Measurements from ENCODE around the gene NSFL1C.
"Not testable (repeated sequence)": the region's sequence is repeated elsewhere in the genome, so short reads cannot be mapped to it uniquely, and the experiment has no call there.

The NSFL1C gene

DNA sequence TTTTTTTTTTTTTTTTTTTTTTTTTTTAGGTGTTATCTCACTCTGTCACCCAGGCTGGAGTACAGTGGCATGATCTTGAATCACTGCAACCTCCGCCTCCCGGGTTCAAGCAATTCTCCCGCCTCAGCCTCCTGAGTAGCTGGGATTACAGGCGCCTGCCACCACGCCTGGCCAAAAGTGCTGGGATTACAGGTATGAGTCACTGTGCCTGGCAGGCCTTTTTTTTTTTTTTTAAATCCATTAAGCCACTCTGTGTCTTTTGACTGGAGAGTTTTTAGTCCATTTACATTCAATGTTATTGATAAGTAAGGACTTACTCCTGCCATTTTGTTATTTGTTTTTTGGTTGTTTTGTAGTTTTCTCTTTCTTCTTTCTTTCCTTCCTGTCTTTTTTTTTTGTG, 30.7 kb upstream of the NSFL1C start:
- H3K36me3 ChIP-seq (ENCODE audit: control insufficient read depth, insufficient read depth, low read length); H3K4me1 ChIP-seq (ENCODE audit: control insufficient read depth, insufficient read depth, low read length, poor library complexity, severe bottlenecking); H3K9me3 ChIP-seq (ENCODE audit: control insufficient read depth, low read length); H3K4me3 ChIP-seq (ENCODE audit: extremely low read depth, insufficient read depth, low read length, poor library complexity, severe bottlenecking); H3K27ac ChIP-seq (ENCODE audit: low read depth, low read length, severe bottlenecking): not testable (repeated sequence)
- 88 to 92% methylated on average over 3 to 5 of the region's 5 CpGs for WGBS, 2 experiments (ENCODE audit: insufficient coverage in 2 of 2)

DNA sequence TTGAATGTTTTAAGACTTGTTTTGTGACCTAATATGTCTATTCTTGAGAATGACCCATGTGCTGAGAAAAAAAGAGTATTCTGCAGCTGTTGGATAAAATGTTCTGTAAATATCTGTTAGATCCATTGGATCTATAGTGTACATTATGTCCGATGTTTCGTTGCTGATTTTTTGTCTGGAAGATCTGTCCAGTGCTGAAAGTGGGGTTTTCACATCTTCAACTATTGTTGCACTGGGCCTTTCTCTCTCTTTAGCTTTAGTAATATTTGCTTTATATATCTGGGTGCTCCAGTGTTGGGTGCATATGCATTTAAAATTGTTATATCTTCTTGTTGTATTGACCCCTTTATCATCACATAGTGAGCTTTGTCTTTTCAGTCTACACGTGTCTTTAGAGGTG, 30.3 kb upstream of the NSFL1C start:
- WGBS, 2 experiments (ENCODE audit: insufficient coverage in 2 of 2), result 80% methylated on average over 1 of the region's 3 CpGs; no CpG with 5 or more reads in 1 of the 2 experiments

DNA sequence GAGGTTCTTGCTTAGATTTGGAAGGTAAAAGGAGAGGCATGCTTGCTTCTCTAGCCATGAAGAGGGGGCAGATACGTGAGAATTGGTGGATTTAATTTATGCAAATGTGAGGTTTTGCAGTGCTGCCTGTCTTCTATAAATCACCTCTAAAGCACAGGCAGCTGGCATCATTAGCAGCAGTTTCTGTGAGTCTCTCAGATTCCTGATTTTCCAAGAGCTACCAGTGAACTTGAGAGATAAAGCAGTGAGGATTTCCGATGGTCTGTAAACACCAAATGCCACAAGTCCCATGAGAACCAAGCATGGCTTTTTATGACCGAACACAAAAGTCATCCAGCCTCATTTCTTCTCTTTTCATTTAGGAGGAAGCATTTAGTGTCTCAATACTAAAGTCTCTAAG, 27.8 kb upstream of the NSFL1C start:
- no peaks in the 10 kb centered on the region for H3K9me3 ChIP-seq (ENCODE audit: control insufficient read depth, low read length)
- 80 to 88% methylated on average over 1 to 3 of the region's 3 CpGs for WGBS, 2 experiments (ENCODE audit: insufficient coverage in 2 of 2)

More for the DNA sequence above, 30.3 kb upstream of the NSFL1C start:
- H3K27ac ChIP-seq (ENCODE audit: low read depth, low read length, severe bottlenecking), result no peak overlapping the region
- H3K4me3 ChIP-seq (ENCODE audit: extremely low read depth, insufficient read depth, low read length, poor library complexity, severe bottlenecking), result no peak overlapping the region
- no peaks in the 10 kb centered on the region for H3K9me3 ChIP-seq (ENCODE audit: control insufficient read depth, low read length)
- H3K36me3 ChIP-seq (ENCODE audit: control insufficient read depth, insufficient read depth, low read length), result no peaks in the 10 kb centered on the region
- H3K4me1 ChIP-seq (ENCODE audit: control insufficient read depth, insufficient read depth, low read length, poor library complexity, severe bottlenecking), result no peaks in the 10 kb centered on the region

GRCh38 chr20:1493536-1493935, 26.9 kb upstream of the NSFL1C start:
- H3K4me1 ChIP-seq (ENCODE audit: control insufficient read depth, insufficient read depth, low read length, poor library complexity, severe bottlenecking), result no peaks in the 10 kb centered on the region
- no CpG with 5 or more reads among the region's 1 CpG for WGBS, 2 experiments (ENCODE audit: insufficient coverage in 2 of 2)
- no peaks in the 10 kb centered on the region for H3K36me3 ChIP-seq (ENCODE audit: control insufficient read depth, insufficient read depth, low read length)
- no peak overlapping the region for H3K27ac ChIP-seq (ENCODE audit: low read depth, low read length, severe bottlenecking)
- no peaks in the 10 kb centered on the region for H3K9me3 ChIP-seq (ENCODE audit: control insufficient read depth, low read length)
- H3K4me3 ChIP-seq (ENCODE audit: extremely low read depth, insufficient read depth, low read length, poor library complexity, severe bottlenecking), result no peak overlapping the region

More for the DNA sequence above, 27.8 kb upstream of the NSFL1C start:
- no peaks in the 10 kb centered on the region for H3K36me3 ChIP-seq (ENCODE audit: control insufficient read depth, insufficient read depth, low read length)
- H3K4me1 ChIP-seq (ENCODE audit: control insufficient read depth, insufficient read depth, low read length, poor library complexity, severe bottlenecking), result no peaks in the 10 kb centered on the region
- H3K4me3 ChIP-seq (ENCODE audit: extremely low read depth, insufficient read depth, low read length, poor library complexity, severe bottlenecking), result no peak overlapping the region
- H3K27ac ChIP-seq (ENCODE audit: low read depth, low read length, severe bottlenecking), result no peak overlapping the region

GRCh38 chr20:1491860-1492642, 25.4 kb upstream of the NSFL1C start:
- no peaks in the 10 kb centered on the region for H3K4me1 ChIP-seq (ENCODE audit: control insufficient read depth, insufficient read depth, low read length, poor library complexity, severe bottlenecking)
- no peaks in the 10 kb centered on the region for H3K9me3 ChIP-seq (ENCODE audit: control insufficient read depth, low read length)
- H3K4me3 ChIP-seq (ENCODE audit: extremely low read depth, insufficient read depth, low read length, poor library complexity, severe bottlenecking), result no peak overlapping the region
- H3K27ac ChIP-seq (ENCODE audit: low read depth, low read length, severe bottlenecking), result no peak overlapping the region
- no peaks in the 10 kb centered on the region for H3K36me3 ChIP-seq (ENCODE audit: control insufficient read depth, insufficient read depth, low read length)
- 88 to 100% methylated on average over 1 of the region's 2 CpGs for WGBS, 2 experiments (ENCODE audit: insufficient coverage in 2 of 2)

- H3K4me1 ChIP-seq (ENCODE audit: control insufficient read depth, insufficient read depth, low read length, poor library complexity, severe bottlenecking), result no peaks in the 10 kb centered on the region
- no peaks in the 10 kb centered on the region for H3K9me3 ChIP-seq (ENCODE audit: control insufficient read depth, low read length)
- H3K4me3 ChIP-seq (ENCODE audit: extremely low read depth, insufficient read depth, low read length, poor library complexity, severe bottlenecking), result no peak within 1 kb of the TSS
- no peaks in the 10 kb centered on the region for H3K36me3 ChIP-seq (ENCODE audit: control insufficient read depth, insufficient read depth, low read length)
- no peak within 1 kb of the TSS for H3K27ac ChIP-seq (ENCODE audit: low read depth, low read length, severe bottlenecking)
- WGBS, 2 experiments (ENCODE audit: insufficient coverage in 2 of 2), result 87 to 90% methylated on average over 6 to 8 of the region's 11 CpGs
Observed at GRCh38 chr20:1491281-1491840, 24.7 kb upstream of the NSFL1C start, which contains the start of gene SIRPB2. SIRPB2 (minus strand) TSS chr20:1491420; CDS start chr20:1491359, 61 bp downstream.

DNA sequence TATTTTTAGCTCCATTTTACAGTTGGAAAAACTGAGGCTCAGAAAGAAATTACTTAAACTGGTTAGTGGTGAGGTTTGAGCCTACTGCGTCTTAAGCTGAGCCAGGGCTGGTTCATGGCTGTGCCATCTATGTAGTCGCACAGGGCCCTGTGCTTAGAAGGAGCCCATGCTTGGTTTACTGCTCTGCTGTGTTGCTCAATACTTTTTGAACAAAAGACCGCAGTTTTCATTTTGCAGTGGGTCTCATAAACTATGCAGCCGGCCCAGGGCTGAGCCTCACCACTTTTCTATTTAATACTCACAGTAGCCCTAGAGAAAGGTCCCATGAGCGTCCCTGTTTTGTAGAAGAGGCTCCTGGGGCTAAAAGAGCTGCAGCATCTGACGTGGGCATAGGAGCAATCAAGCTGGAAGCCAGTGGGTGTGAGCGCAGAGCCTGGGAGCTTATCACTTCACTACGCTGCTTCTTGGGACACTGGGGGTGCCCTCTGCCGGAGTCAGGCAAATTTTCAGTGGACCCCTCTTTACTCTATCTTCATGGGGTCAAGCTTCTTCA, 24.1 kb upstream of the NSFL1C start:
- no peak overlapping the region for H3K27ac ChIP-seq (ENCODE audit: low read depth, low read length, severe bottlenecking)
- 81 to 95% methylated on average over 5 to 6 of the region's 9 CpGs for WGBS, 2 experiments (ENCODE audit: insufficient coverage in 2 of 2)

GRCh38 chr20:1489764-1490436, 23.3 kb upstream of the NSFL1C start:
- Histone ChIP-seq H3K9me3 (ENCODE audit: control insufficient read depth, low read length) (no peaks in the 10 kb centered on the region), H3K4me1 (ENCODE audit: control insufficient read depth, insufficient read depth, low read length, poor library complexity, severe bottlenecking) (no peaks in the 10 kb centered on the region), H3K27ac (ENCODE audit: low read depth, low read length, severe bottlenecking) (no peak overlapping the region), H3K36me3 (ENCODE audit: control insufficient read depth, insufficient read depth, low read length) (no peaks in the 10 kb centered on the region), H3K4me3 (ENCODE audit: extremely low read depth, insufficient read depth, low read length, poor library complexity, severe bottlenecking) (no peak overlapping the region)
- 82 to 88% methylated on average over 3 to 6 of the region's 6 CpGs for WGBS, 2 experiments (ENCODE audit: insufficient coverage in 2 of 2)

More for the DNA sequence above, 24.1 kb upstream of the NSFL1C start:
- H3K4me1 ChIP-seq (ENCODE audit: control insufficient read depth, insufficient read depth, low read length, poor library complexity, severe bottlenecking), result no peaks in the 10 kb centered on the region
- no peak overlapping the region for H3K4me3 ChIP-seq (ENCODE audit: extremely low read depth, insufficient read depth, low read length, poor library complexity, severe bottlenecking)
- H3K9me3 ChIP-seq (ENCODE audit: control insufficient read depth, low read length), result no peaks in the 10 kb centered on the region
- H3K36me3 ChIP-seq (ENCODE audit: control insufficient read depth, insufficient read depth, low read length), result no peaks in the 10 kb centered on the region

GRCh38 chr20:1489325-1489724, 22.7 kb upstream of the NSFL1C start:
- Histone ChIP-seq H3K4me3 (ENCODE audit: extremely low read depth, insufficient read depth, low read length, poor library complexity, severe bottlenecking) (no peak overlapping the region), H3K27ac (ENCODE audit: low read depth, low read length, severe bottlenecking) (no peak overlapping the region), H3K4me1 (ENCODE audit: control insufficient read depth, insufficient read depth, low read length, poor library complexity, severe bottlenecking) (no peaks in the 10 kb centered on the region), H3K9me3 (ENCODE audit: control insufficient read depth, low read length) (no peaks in the 10 kb centered on the region), H3K36me3 (ENCODE audit: control insufficient read depth, insufficient read depth, low read length) (no peaks in the 10 kb centered on the region)
- WGBS, 2 experiments (ENCODE audit: insufficient coverage in 2 of 2), result no CpG with 5 or more reads among the region's 2 CpGs

GRCh38 chr20:1486566-1486965, 19.9 kb upstream of the NSFL1C start:
- Histone ChIP-seq H3K4me3 (ENCODE audit: extremely low read depth, insufficient read depth, low read length, poor library complexity, severe bottlenecking) (no peak overlapping the region), H3K36me3 (ENCODE audit: control insufficient read depth, insufficient read depth, low read length) (no peaks in the 10 kb centered on the region), H3K9me3 (ENCODE audit: control insufficient read depth, low read length) (no peaks in the 10 kb centered on the region), H3K27ac (ENCODE audit: low read depth, low read length, severe bottlenecking) (no peak overlapping the region), H3K4me1 (ENCODE audit: control insufficient read depth, insufficient read depth, low read length, poor library complexity, severe bottlenecking) (no peaks in the 10 kb centered on the region)
- WGBS, 2 experiments (ENCODE audit: insufficient coverage in 2 of 2), result 60% methylated on average over 1 of the region's 2 CpGs; no CpG with 5 or more reads in 1 of the 2 experiments
